ENCODE data around the gene GON4L.

GON4L gene

DNA sequence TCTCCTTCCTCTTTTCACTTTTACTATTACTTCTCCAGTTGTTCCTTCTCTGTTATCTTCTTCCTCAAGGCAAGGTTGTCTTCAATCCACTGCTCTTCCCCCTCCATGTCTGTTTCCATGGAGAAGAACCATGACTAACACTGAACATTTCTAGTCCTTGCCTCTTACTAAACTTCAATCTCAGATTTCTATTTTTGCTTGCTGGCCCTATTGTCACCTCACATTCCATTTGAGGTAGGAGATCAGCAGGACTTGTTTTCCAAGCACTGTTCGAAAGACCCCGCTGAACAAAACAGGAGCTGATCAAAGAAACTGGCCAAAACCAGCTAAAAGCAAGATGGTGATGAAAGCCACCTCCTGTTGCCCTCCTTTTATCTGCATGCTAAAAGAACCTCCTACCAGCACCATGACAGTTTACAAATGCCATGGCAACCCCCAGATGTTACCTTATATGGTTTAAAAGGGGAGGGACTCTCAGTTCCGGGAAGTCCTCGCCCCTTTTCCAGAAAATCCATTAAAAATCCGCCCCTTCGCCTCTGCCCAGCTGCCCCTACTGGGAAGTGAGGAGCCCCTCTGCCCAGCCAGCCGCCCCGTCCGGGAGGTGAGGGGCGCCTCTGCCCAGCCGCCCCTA lies 22.6 kb downstream of the GON4L start:
- TF ChIP-seq, protein P1, sequence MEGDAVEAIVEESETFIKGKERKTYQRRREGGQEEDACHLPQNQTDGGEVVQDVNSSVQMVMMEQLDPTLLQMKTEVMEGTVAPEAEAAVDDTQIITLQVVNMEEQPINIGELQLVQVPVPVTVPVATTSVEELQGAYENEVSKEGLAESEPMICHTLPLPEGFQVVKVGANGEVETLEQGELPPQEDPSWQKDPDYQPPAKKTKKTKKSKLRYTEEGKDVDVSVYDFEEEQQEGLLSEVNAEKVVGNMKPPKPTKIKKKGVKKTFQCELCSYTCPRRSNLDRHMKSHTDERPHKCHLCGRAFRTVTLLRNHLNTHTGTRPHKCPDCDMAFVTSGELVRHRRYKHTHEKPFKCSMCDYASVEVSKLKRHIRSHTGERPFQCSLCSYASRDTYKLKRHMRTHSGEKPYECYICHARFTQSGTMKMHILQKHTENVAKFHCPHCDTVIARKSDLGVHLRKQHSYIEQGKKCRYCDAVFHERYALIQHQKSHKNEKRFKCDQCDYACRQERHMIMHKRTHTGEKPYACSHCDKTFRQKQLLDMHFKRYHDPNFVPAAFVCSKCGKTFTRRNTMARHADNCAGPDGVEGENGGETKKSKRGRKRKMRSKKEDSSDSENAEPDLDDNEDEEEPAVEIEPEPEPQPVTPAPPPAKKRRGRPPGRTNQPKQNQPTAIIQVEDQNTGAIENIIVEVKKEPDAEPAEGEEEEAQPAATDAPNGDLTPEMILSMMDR (IDR thresholded peaks at IDR 0.05; ENCODE audit: extremely low read depth, missing control alignments), result no peak
- no peak for DNase-seq (ENCODE audit: low spot score)

DNA sequence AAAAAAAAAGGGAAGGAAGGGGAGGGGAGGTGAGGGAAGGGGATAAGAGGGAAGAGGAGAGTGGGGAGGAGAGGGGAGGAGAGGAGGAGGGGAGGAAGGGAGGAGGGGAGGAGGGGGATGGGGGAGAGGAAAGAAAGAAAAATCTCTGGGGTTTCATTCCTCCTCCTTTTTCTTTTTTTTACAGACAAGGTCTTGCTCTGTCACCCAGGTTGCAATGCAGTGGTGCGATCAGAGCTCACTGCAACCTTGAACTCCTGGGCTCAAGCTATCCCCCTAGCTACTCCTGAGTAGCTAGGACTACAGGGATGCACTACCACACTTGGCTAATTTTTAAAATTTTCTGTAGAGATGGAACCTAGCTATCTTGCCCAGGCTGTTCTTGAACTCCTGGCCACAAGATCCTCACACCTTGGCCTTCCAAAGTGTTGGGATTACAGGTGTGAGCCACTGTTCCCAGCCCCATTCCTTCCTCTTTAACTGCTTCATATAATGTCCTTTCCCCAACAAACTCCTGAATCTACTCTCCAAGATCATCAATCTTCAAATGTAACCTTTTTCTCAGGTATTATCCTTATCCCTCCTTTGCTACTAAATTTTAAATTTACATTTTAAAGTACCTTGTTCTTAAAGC lies 23.2 kb downstream of the GON4L start:
- DNase-seq (ENCODE audit: low spot score), result no peak
- TF ChIP-seq, protein P1 (IDR thresholded peaks at IDR 0.05; ENCODE audit: extremely low read depth, missing control alignments), result no peak

- DNase-seq (ENCODE audit: low spot score), result no peak
- TF ChIP-seq, protein P1 (IDR thresholded peaks at IDR 0.05; ENCODE audit: extremely low read depth, missing control alignments), result no peak
These were observed 25.6 kb downstream of the GON4L start for GRCh38 chr1:155831279-155831976.

GRCh38 chr1:155827450-155827849 lies 29.6 kb downstream of the GON4L start:
- TF ChIP-seq, protein P1 (IDR thresholded peaks at IDR 0.05; ENCODE audit: extremely low read depth, missing control alignments), result no peak
- DNase-seq (ENCODE audit: low spot score), result no peak

DNA sequence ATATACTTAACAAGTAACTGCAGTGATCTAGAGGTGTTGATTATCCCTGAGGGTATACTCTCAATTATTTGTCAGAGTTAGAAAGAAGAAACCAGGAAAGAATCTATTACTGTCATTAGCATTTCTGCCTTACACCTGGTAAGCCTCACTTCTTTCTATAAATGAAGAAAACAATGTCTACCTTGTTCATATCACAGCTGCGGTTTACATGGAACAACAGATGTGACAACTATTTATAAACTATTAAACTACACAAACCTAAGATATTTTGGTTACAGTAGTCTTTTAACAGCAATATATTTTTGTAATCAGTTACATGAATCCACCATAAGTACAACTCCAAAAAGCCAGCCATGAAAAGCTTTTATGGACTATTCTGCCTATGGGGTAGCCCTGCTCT lies 40.7 kb downstream of the GON4L start:
- TF ChIP-seq, protein P1 (IDR thresholded peaks at IDR 0.05; ENCODE audit: extremely low read depth, missing control alignments), result no peak
- no peak for DNase-seq (ENCODE audit: low spot score)

DNA sequence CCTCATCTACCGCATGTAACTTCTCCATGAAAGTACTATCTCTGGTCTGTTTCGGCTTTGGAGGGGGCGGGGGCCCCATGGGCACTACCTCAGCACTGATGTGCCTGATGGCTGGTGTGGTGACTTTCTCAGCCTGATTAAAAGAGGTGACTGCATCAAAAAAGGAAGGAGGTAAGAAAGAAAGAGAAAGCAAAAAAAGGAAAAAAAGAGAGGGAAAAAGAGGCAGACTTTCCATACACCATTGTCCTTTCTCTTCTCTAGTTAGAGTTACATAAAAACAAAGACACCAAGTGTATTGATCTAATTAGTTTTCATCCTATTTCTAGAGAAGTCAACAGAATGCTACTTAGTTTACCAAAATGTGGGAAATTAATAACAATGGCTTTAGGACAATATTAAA lies 43.3 kb downstream of the GON4L start:
- no peak for DNase-seq (ENCODE audit: low spot score)
- TF ChIP-seq, protein P1 (IDR thresholded peaks at IDR 0.05; ENCODE audit: extremely low read depth, missing control alignments), result no peak

GRCh38 chr1:155812878-155813277 lies 44.1 kb downstream of the GON4L start:
- TF ChIP-seq, protein P1 (IDR thresholded peaks at IDR 0.05; ENCODE audit: extremely low read depth, missing control alignments), result no peak
- no peak for DNase-seq (ENCODE audit: low spot score)
